HPDE6-E6E7 (cell line): Measurements from ENCODE around the gene RPP21.
"Not testable (repeated sequence)": the region's sequence is repeated elsewhere in the genome, so short reads cannot be mapped to it uniquely, and the experiment has no call there.

Experiments
- DNase-seq: peaks from one replicate; pipeline ENCODE4 v3.0.0; 2011; ENCODE audit warnings: missing footprints; ENCODE audit errors: extremely low spot score

RPP21 gene

DNA sequence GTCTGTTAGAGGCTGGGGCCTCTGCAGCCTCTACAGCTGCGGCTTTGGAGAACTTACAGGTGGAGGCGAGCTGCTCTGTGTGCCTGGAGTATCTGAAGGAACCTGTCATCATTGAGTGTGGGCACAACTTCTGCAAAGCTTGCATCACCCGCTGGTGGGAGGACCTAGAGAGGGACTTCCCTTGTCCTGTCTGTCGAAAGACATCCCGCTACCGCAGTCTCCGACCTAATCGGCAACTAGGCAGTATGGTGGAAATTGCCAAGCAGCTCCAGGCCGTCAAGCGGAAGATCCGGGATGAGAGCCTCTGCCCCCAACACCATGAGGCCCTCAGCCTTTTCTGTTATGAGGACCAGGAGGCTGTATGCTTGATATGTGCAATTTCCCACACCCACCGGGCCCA is 15.6 kb upstream of the RPP21 start:
- no peak for DNase-seq

- no peak for DNase-seq
These were observed 13.0 kb upstream of the RPP21 start for GRCh38 chr6:30331981-30332380.

- DNase-seq, result no peak
These were observed 10.7 kb upstream of the RPP21 start for GRCh38 chr6:30334075-30334783.

- DNase-seq, result no peak
These were observed 4.3 kb upstream of the RPP21 start for GRCh38 chr6:30340589-30341054.

DNA sequence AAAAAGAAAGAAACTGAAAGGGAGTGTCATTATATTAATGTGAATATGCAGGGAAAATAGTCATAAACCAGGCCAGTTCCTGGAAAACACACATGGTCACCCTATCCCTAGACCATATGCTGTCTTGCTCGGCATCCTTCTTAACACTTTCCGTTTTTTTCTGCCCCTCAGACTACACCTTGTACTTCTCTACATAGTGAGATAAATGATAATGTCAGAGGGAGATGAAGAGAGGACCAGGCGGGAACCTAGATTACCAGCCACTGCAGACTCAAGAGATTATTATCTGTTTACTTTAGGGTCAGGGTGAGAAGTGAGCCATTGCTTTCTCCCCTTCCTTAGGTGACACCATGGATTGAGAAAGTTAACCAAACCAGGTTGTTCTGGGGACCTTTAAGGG is 3.7 kb upstream of the RPP21 start:
- no peak for DNase-seq

GRCh38 chr6:30341728-30342127 is 3.2 kb upstream of the RPP21 start:
- no peak for DNase-seq

- no peak for DNase-seq
These were observed 627 bp upstream of the RPP21 start for GRCh38 chr6:30344191-30344867.

GRCh38 chr6:30345852-30346251 is 896 bp downstream of the RPP21 start:
- DNase-seq, result no peak

- no peak for DNase-seq
These were observed 4.0 kb downstream of the RPP21 start for GRCh38 chr6:30348957-30349356.

DNA sequence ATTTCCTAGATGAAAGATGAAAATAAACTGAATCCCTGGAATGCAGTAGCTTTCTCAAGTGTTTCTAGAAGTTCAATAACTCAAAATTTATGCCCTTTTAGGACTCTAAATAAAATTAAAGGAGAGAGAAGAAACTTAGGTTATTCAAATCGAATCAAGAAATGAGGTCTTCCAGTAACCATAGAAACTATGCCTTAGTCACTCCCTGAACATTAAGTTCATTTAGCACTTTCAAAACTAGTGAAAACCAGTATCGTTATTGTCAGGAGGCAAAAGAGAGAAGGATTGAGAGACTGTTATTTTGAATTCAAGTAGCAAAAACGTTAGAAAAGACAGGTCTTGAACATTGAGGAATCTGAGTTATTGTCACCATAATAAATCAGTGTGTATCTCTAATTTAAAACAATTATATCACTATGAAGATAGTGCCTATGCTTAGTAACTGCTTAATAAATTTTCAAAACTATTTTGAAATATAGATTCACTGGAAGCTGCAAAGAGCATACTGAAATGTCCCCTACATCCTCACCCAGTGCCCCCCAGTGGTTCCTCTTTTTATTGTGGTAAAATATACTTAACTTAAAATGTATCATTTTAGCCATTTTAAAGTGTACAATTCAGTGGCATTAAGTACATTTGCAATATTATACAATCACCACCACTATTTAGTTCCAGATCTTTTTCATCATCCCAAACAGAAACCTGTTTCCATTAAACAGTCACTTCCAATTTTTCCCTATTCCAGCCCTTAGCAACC is 4.6 kb downstream of the RPP21 start:
- DNase-seq, result no peak

DNA sequence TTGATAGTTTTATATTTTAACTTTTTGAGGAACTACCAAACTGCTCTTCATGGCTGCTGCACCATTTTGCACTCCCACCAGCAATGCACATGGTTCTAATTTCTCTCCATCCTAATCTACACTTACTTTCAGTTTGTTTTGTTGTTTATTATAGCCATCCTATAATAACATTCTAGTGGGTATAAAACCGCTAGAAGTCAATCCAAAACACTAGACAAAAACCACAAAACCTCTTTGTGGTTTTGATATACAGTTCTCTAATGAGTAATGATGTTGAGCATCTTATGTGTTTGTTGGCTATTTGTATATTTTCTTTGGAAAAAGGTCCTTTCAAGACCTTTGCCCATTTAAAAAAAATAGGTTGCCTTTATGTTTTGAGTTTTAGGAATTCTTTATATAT is 5.6 kb downstream of the RPP21 start:
- no peak for DNase-seq

DNA sequence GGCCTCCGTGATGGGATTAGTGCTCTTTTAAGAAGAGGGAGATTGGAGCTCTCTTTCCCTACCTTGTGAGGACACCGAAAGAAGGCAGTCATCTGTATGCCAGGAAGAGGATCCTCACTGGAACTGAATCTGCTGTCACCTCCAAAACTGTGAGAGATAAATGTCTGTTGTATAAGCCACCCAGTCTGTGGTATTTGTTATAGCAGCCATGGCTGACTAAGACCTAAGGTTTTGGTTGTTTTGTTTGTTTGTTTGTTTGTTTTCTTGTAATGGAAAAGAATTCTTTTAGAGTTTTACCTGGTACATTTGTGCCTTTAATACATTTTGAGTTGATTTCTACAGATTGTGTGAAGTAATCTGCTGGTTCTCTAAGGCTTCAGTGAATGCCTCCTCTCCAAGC is 7.6 kb downstream of the RPP21 start:
- DNase-seq, result no peak

GRCh38 chr6:30355281-30355680 is 10.3 kb downstream of the RPP21 start:
- DNase-seq, result no peak

DNA sequence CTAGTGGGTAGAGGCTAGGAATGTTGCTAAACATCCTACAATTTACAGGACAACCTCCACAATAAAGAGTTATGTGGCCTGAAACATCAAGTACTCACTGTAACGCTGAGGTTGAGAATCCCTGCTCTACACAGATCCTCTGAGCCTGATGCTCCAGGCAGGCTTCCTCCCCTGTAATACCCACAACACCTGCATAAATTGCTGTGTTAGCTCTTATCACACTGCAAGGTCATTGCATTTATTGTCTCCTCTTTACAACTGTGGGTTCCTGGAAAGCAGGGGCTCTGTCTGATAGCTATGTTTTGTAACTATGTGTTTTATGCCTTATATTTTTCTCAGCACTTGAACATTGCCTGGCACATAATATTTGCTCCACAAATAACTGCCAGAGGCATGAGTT is 11.6 kb downstream of the RPP21 start:
- no peak for DNase-seq

- peak; percentile 40 for DNase-seq
These were observed 13.0 kb downstream of the RPP21 start for GRCh38 chr6:30357678-30358540.

DNA sequence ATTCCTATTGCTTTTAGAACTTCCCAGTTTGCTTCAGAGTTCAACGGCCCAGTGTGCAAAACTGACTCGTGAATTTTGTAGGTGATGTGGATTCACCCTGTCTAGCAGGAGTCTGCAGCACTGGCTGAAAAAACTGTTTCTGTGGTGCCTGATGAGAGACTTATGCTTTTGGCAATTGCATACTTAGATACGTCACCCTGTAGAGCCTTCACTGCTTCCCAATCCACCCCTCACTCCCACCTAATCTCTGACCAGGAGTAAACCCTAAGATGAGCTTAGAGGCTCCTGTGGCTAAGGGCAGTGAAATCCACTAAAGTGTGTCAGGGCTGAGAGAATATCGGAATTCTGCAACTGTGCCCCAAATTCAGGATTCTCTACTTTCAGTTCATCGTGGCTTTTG is 14.3 kb downstream of the RPP21 start:
- DNase-seq, result no peak

DNA sequence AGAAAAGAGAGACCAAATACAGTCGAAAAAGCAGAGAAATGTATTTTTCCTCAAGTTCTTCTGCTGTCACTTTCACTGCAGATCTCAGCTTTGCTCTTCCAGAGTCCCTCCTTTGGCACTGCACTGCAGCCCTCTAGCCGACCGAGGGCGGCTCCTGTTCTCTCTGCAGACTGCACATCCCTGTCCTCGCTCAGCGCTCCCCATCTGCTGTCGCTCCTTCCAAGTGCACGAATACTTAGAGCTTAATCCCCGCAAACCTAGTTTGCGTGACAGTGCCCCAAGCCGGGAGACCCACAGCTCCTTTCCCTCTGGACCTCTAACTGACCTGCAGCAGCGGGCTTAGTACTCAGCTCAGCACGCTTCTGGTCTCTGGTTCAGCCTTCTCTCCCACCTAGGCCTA is 15.2 kb downstream of the RPP21 start:
- DNase-seq, result no peak

GRCh38 chr6:30361661-30362060 is 16.7 kb downstream of the RPP21 start:
- no peak for DNase-seq

- no peak for DNase-seq
These were observed 18.5 kb downstream of the RPP21 start for GRCh38 chr6:30363459-30363858.

- DNase-seq, result no peak
These were observed 19.6 kb downstream of the RPP21 start for GRCh38 chr6:30364591-30364990.

DNA sequence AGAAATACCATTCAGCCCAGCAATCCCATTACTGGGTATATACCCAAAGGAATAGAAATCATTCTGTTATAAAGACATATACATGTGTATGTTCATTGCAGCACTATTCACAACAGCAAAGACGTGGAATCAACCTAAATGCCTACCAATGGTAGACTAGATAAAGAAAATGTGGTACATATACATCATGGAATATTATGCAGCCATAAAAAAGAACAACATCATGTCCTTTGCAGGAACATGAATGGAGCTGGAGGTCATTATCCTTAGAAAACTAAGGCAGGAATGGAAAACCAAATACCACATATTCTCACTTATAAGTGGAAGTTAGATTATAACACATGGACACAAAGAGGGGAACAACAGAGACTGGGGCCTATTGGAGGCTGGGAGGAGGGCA is 24.3 kb downstream of the RPP21 start:
- DNase-seq, result not testable (repeated sequence)
